K562 (cell line): Measurements from ENCODE around the gene LCE1D. TPM values are rescaled to one million over a fixed set of nuclear protein-coding genes. Genes with fewer than 3 reads are reported as not detected.

Experiments used
- ATAC-seq: fragments of 200-7000 bp; cut with Tn5 transposase; 3 replicates; pipeline ENCODE4 v1.9.1; 2020; ENCODE audit warnings: moderate library complexity
- BruUV-seq: library from RNA; stranded (reverse); fragments of 400-500 nt; replicated peaks from 2 replicates; lab custom pipeline; 2021; lab: Mats Ljungman, UMichigan
- CTCF ChIA-PET: fragments of 300-600 bp; formaldehyde crosslinking; extraction: SDS; loops from one replicate; lab custom pipeline; 2021; ENCODE audit warnings: low intra/inter-chr PET ratio; lab: Yijun Ruan, JAX
- POLR2A ChIA-PET: fragments of 300-600, 350-650 bp; sonication (Branson Sonifier 250); formaldehyde crosslinking; extraction: SDS; loops from one replicate; lab custom pipeline; 2021; ENCODE audit warnings: antibody characterized with exemption, inconsistent platforms; lab: Yijun Ruan, JAX
- DNase-seq, 4 experiments: peaks; one replicate each; pipeline versions ENCODE4 v3.0.0 to v3.0.0-alpha.2; 2011 to 2018; ENCODE audit warnings: low spot score in 3 of 4, mixed read lengths in 3 of 4; ENCODE audit errors: extremely low read depth in 1 of 4
- FAIRE-seq: peaks from 2 replicates; lab custom pipeline; 2011; peaks lifted over from hg19 to GRCh38; lab: Jason Lieb, UNC
- H2AFZ ChIP-seq: 2 replicates; pipeline ENCODE4 v1.6.0; 2011; ENCODE audit warnings: low read depth, low read length, control low read depth, inconsistent platforms
- H3K27ac ChIP-seq: fragments of 200-600 bp; 3 replicates; pipeline ENCODE4 v1.8.0; 2011; ENCODE audit warnings: low read depth, mild to moderate bottlenecking, control low read depth, inconsistent platforms, low read length, moderate library complexity, mixed read lengths; ENCODE audit errors: extremely low read depth
- H3K27me3 ChIP-seq, 2 experiments: fragments of 300-600 bp in 1 of 2; 2 replicates in 1 of 2; 3 replicates in 1 of 2; pipeline versions ENCODE4 v1.6.0 to v1.8.0; 2011; ENCODE audit warnings: inconsistent platforms in 2 of 2, low read length in 2 of 2, mild to moderate bottlenecking in 1 of 2, mixed read lengths in 1 of 2, moderate library complexity in 1 of 2; ENCODE audit not compliant: control insufficient read depth in 2 of 2, insufficient read depth in 2 of 2
- H3K36me3 ChIP-seq: fragments of 300-600 bp; 3 replicates; pipeline ENCODE4 v1.8.0; 2011; ENCODE audit warnings: mild to moderate bottlenecking, low read length, inconsistent platforms; ENCODE audit not compliant: control insufficient read depth, insufficient read depth
- H3K4me1 ChIP-seq, 2 experiments: fragments of 200-600 bp in 1 of 2; replicated peaks in 1 of 2; 2 replicates in 1 of 2; 3 replicates in 1 of 2; pipeline versions ENCODE4 v1.5.1 to v1.8.0; 2011; ENCODE audit warnings: inconsistent platforms in 2 of 2, low read length in 2 of 2, mild to moderate bottlenecking in 1 of 2, mixed read lengths in 1 of 2, moderate library complexity in 1 of 2; ENCODE audit not compliant: control insufficient read depth in 2 of 2, insufficient read depth in 2 of 2
- H3K4me2 ChIP-seq: 2 replicates; pipeline ENCODE4 v1.6.1; 2011; ENCODE audit warnings: low read length, control low read depth, inconsistent platforms, mixed read lengths; ENCODE audit not compliant: insufficient read depth
- H3K4me3 ChIP-seq: fragments of 200-600 bp; sonication (generic), shearing (Covaris generic); 2 replicates; pipeline ENCODE4 v1.5.1; 2016; ENCODE audit warnings: control low read depth, inconsistent platforms
- H3K79me2 ChIP-seq: fragments of 200-600 bp; 3 replicates; pipeline ENCODE4 v1.8.0; 2011; ENCODE audit warnings: low read length, inconsistent platforms; ENCODE audit not compliant: control insufficient read depth, insufficient read depth
- H3K9ac ChIP-seq, 2 experiments: 2 replicates each; pipeline versions ENCODE4 v1.6.0 to v1.6.1; 2011; ENCODE audit warnings: low read depth in 2 of 2, low read length in 2 of 2, control low read depth in 1 of 2, inconsistent platforms in 1 of 2, mild to moderate bottlenecking in 1 of 2, mixed read lengths in 1 of 2; ENCODE audit not compliant: insufficient read depth in 1 of 2
- H3K9me1 ChIP-seq: one replicate; pipeline ENCODE4 v1.6.0; 2011; ENCODE audit warnings: inconsistent platforms, mild to moderate bottlenecking, low read length, moderate library complexity; ENCODE audit not compliant: control insufficient read depth, insufficient read depth
- H3K9me3 ChIP-seq: replicated peaks from 2 replicates; pipeline ENCODE4 v1.5.1; 2011; ENCODE audit warnings: low read depth, low read length, inconsistent platforms; ENCODE audit not compliant: control insufficient read depth, insufficient read depth
- H4K20me1 ChIP-seq: replicated peaks from 2 replicates; pipeline ENCODE4 v1.6.1; 2011; ENCODE audit warnings: low read length, inconsistent platforms, mixed read lengths; ENCODE audit not compliant: control insufficient read depth, insufficient read depth
- FOXP1 ChIP-seq: sonication (generic); formaldehyde crosslinking; IDR thresholded peaks from 2 replicates; pipeline ENCODE4 v1.8.0; 2022; ENCODE audit warnings: mild to moderate bottlenecking, missing genetic modification reagents
- GTF2E2 ChIP-seq: fragments of 200-800 bp; sonication (Bioruptor generic); IDR thresholded peaks from 2 replicates; pipeline ENCODE4 v1.6.1; 2016; ENCODE audit warnings: missing genetic modification characterization, missing compliant biosample characterization
- HNRNPUL1 ChIP-seq: fragments of 200-400 bp; formaldehyde crosslinking; IDR thresholded peaks from 2 replicates; pipeline ENCODE4 v1.6.1; 2017; ENCODE audit warnings: low read length
- IRF2 ChIP-seq: sonication (generic); formaldehyde crosslinking; IDR thresholded peaks from 2 replicates; pipeline ENCODE4 v1.8.1; 2022; ENCODE audit warnings: mild to moderate bottlenecking, missing genetic modification reagents
- NFE2 ChIP-seq: IDR thresholded peaks from 2 replicates; pipeline ENCODE4 v1.6.1; 2014; ENCODE audit warnings: antibody characterized with exemption, low read depth
- NKRF ChIP-seq: fragments of 450-650 bp; IDR thresholded peaks from 2 replicates; pipeline ENCODE4 v1.6.1; 2016; ENCODE audit warnings: borderline replicate concordance
- TRIM24 ChIP-seq, 2 experiments: fragments of 450-650 bp; IDR thresholded peaks; 2 replicates each; pipeline ENCODE4 v1.6.1; 2016
- U2AF2 ChIP-seq: fragments of 200-400 bp; formaldehyde crosslinking; optimal IDR thresholded peaks from 2 replicates; pipeline ENCODE3; 2017; ENCODE audit warnings: low read depth, mild to moderate bottlenecking, low read length
- ZFX ChIP-seq: sonication (generic); formaldehyde crosslinking; IDR thresholded peaks from 2 replicates; pipeline ENCODE4 v1.8.0; 2022; ENCODE audit warnings: mild to moderate bottlenecking, missing genetic modification reagents, moderate library complexity
- ZNF512 ChIP-seq: IDR thresholded peaks from 2 replicates; pipeline ENCODE4 v1.6.1; 2016; ENCODE audit warnings: missing genetic modification characterization, missing compliant biosample characterization
- ZNF586 ChIP-seq: fragments of 450-650 bp; formaldehyde crosslinking; conservative IDR thresholded peaks from 2 replicates; pipeline ENCODE4 v1.4.0; 2020; ENCODE audit warnings: mild to moderate bottlenecking, moderate library complexity
- ZNF778 ChIP-seq: fragments of 450-650 bp; formaldehyde crosslinking; IDR thresholded peaks from 2 replicates; pipeline ENCODE4 v1.4.0; 2020; ENCODE audit warnings: mild to moderate bottlenecking, moderate library complexity
- ZSCAN29 ChIP-seq: fragments of 450-650 bp; IDR thresholded peaks from 2 replicates; pipeline ENCODE4 v1.6.1; 2017
- WGBS: fragments of 100-300 bp; shearing (Covaris generic); methylation state at CpG from one replicate; pipeline ENCODE4 v1.1.6; 2016; ENCODE audit warnings: low coverage, mixed read lengths; ENCODE audit not compliant: insufficient coverage; ENCODE audit errors: missing lambda C conversion rate; 5-methylcytosine and 5-hydroxymethylcytosine counted together
- in situ Hi-C: fragments of 300-500 bp; cut with MboI; formaldehyde crosslinking; loops from 4 replicates; pipeline ENCODE4 v1.15.0; 2018; ENCODE audit warnings: inconsistent platforms, mixed read lengths
- intact Hi-C: fragments of 100-400 bp; cut with micrococcal nuclease; formaldehyde crosslinking; loops from 2 replicates; pipeline ENCODE4 v1.14.2; 2022
- polyA plus RNA-seq, 8 experiments: library from polyadenylated mRNA; depleted of rRNA in 4 of 8; stranded (reverse) in 5 of 8; unstranded in 3 of 8; fragments of >200 nt; fragmentation: Nextera tagmentation in 2 of 8; fragmentation: Illumina TruSeq in 1 of 8; extraction: Ambion mirVana in 2 of 8; extraction: Trizol in 1 of 8; gene quantifications; 2 replicates each; pipeline versions ENCODE4 v1.2.1 to v1.2.3, GENCODE V29; 2011 to 2014; ENCODE audit warnings: inconsistent platforms in 1 of 8, missing spikeins in 1 of 8
- total RNA-seq, 7 experiments: library from RNA; depleted of rRNA in 6 of 7; stranded (reverse); fragments of >200 nt in 6 of 7; fragmentation: Illumina TruSeq in 2 of 7; extraction: Trizol in 2 of 7; gene quantifications; 2 replicates each; pipeline versions ENCODE4 v1.2.1 to v1.2.3, GENCODE V29; 2011 to 2021; ENCODE audit warnings: low replicate concordance in 1 of 7
- TF ChIP-seq, protein P1 (sequence below), 2 experiments: fragments of 450-650 bp; IDR thresholded peaks; 2 replicates each; pipeline ENCODE4 v1.6.1; 2018; ENCODE audit warnings: mild to moderate bottlenecking in 2 of 2, low read depth in 1 of 2; ENCODE audit not compliant: partially characterized antibody in 2 of 2
- TF ChIP-seq, protein P2 (sequence below): fragments of 250-450 bp; sonication (Bioruptor Pico); IDR thresholded peaks from 2 replicates; pipeline ENCODE4 v1.4.0; 2020; ENCODE audit warnings: mild to moderate bottlenecking, moderate library complexity

The LCE1D gene
- total and polyA plus RNA-seq, 9 of the 15 experiments (the other 6 are each of a cell fraction or from before 2014, with no cell fraction given) = not detected

GRCh38 chr1:152753586-152753985 is 42.9 kb upstream of the LCE1D start:
- H2AFZ ChIP-seq = no peak overlapping the region
- H3K4me1 ChIP-seq = no peaks in the 10 kb centered on the region; a peak in 1 of 5 replicates
- BruUV-seq = no TSS peak
- no peaks in the 10 kb centered on the region for H4K20me1 ChIP-seq
- in situ Hi-C loops (no loop called here), intact Hi-C loops (no loop called here)
- no peak for FAIRE-seq
- H3K9me3 ChIP-seq = no peaks in the 10 kb centered on the region
- no peak overlapping the region for H3K9ac ChIP-seq
- H3K79me2 ChIP-seq = no peaks in the 10 kb centered on the region
- WGBS = 0% methylated on average over 1 of the region's 1 CpG
- ChIA-PET CTCF (no interaction called here), POLR2A (no interaction called here)
- ATAC-seq = no peak
- no peaks in the 10 kb centered on the region for H3K9me1 ChIP-seq
- no peak overlapping the region for H3K4me2 ChIP-seq
- no peak overlapping the region for H3K4me3 ChIP-seq
- no peak overlapping the region for H3K27ac ChIP-seq
- no peak for DNase-seq
- no peaks in the 10 kb centered on the region; a peak in 1 of 5 replicates for H3K27me3 ChIP-seq
- H3K36me3 ChIP-seq = no peaks in the 10 kb centered on the region
- TF ChIP-seq, protein P1, sequence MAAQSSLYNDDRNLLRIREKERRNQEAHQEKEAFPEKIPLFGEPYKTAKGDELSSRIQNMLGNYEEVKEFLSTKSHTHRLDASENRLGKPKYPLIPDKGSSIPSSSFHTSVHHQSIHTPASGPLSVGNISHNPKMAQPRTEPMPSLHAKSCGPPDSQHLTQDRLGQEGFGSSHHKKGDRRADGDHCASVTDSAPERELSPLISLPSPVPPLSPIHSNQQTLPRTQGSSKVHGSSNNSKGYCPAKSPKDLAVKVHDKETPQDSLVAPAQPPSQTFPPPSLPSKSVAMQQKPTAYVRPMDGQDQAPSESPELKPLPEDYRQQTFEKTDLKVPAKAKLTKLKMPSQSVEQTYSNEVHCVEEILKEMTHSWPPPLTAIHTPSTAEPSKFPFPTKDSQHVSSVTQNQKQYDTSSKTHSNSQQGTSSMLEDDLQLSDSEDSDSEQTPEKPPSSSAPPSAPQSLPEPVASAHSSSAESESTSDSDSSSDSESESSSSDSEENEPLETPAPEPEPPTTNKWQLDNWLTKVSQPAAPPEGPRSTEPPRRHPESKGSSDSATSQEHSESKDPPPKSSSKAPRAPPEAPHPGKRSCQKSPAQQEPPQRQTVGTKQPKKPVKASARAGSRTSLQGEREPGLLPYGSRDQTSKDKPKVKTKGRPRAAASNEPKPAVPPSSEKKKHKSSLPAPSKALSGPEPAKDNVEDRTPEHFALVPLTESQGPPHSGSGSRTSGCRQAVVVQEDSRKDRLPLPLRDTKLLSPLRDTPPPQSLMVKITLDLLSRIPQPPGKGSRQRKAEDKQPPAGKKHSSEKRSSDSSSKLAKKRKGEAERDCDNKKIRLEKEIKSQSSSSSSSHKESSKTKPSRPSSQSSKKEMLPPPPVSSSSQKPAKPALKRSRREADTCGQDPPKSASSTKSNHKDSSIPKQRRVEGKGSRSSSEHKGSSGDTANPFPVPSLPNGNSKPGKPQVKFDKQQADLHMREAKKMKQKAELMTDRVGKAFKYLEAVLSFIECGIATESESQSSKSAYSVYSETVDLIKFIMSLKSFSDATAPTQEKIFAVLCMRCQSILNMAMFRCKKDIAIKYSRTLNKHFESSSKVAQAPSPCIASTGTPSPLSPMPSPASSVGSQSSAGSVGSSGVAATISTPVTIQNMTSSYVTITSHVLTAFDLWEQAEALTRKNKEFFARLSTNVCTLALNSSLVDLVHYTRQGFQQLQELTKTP (IDR thresholded peaks at IDR 0.05; ENCODE audit: low read depth in 1 of 2, partially characterized antibody in 2 of 2) = no peak
- TF ChIP-seq ZFX (CRISPR knock-in tag) = no peak
- TF ChIP-seq IRF2 = no peak
- TF ChIP-seq ZNF512 (tag) = no peak
- no peak for TF ChIP-seq GTF2E2 (tag)
- no peak for TF ChIP-seq FOXP1
- TF ChIP-seq, protein P2, sequence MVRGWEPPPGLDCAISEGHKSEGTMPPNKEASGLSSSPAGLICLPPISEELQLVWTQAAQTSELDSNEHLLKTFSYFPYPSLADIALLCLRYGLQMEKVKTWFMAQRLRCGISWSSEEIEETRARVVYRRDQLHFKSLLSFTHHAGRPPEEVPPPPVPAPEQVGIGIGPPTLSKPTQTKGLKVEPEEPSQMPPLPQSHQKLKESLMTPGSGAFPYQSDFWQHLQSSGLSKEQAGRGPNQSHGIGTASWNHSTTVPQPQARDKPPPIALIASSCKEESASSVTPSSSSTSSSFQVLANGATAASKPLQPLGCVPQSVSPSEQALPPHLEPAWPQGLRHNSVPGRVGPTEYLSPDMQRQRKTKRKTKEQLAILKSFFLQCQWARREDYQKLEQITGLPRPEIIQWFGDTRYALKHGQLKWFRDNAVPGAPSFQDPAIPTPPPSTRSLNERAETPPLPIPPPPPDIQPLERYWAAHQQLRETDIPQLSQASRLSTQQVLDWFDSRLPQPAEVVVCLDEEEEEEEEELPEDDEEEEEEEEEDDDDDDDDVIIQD (CRISPR knock-in tag) = no peak
- TF ChIP-seq NFE2 = no peak
- TF ChIP-seq NKRF = no peak
- TF ChIP-seq ZNF778 (CRISPR knock-in tag) = no peak
- TF ChIP-seq ZSCAN29 = no peak
- no peak for TF ChIP-seq HNRNPUL1
- no peak for TF ChIP-seq TRIM24 (IDR thresholded peaks at IDR 0.05)
- no peak for TF ChIP-seq ZNF586
- no peak for TF ChIP-seq U2AF2
